PC-3 (cell line): ENCODE data around the gene FAM53B. TPM values are rescaled to one million over a fixed set of nuclear protein-coding genes. Genes with fewer than 3 reads are reported as not detected.

Experiments used
- ATAC-seq: fragments of 200-7000 bp; cut with Tn5 transposase; 2 replicates; pipeline ENCODE4 v1.9.1; 2020; ENCODE audit warnings: mild to moderate bottlenecking, moderate library complexity
- BruUV-seq: library from RNA; stranded (reverse); fragments of 400-500 nt; replicated peaks from 2 replicates; lab custom pipeline; 2021; lab: Mats Ljungman, UMichigan
- CTCF ChIA-PET: fragments of 300-600 bp; sonication (Branson Sonifier 250); formaldehyde crosslinking; loops from one replicate; lab custom pipeline; 2022; ENCODE audit warnings: antibody characterized with exemption; lab: Charles Lee
- POLR2A ChIA-PET: fragments of 300-600 bp; sonication (Branson Sonifier 250); formaldehyde crosslinking; loops from one replicate; lab custom pipeline; 2022; ENCODE audit warnings: antibody characterized with exemption; ENCODE audit not compliant: unreplicated experiment; lab: Charles Lee
- DNase-seq: peaks from one replicate; pipeline ENCODE4 v3.0.0-alpha.2; 2015
- H2AFZ ChIP-seq: fragments of 300-600 bp; sonication (generic); 2 replicates; pipeline ENCODE4 v1.6.0; 2016; ENCODE audit warnings: antibody characterized with exemption, low read length
- H3F3A ChIP-seq: fragments of 300-600 bp; sonication (generic); one replicate; pipeline ENCODE4 v1.6.0; 2017; ENCODE audit warnings: antibody characterized with exemption, low read length, control low read depth, mild to moderate bottlenecking; ENCODE audit not compliant: unreplicated experiment
- H3K27ac ChIP-seq: fragments of 300-600 bp; sonication (generic); 2 replicates; pipeline ENCODE4 v1.5.1; 2016; ENCODE audit warnings: mild to moderate bottlenecking, low read length
- H3K27me3 ChIP-seq: fragments of 300-600 bp; sonication (generic); 2 replicates; pipeline ENCODE4 v1.6.1; 2016; ENCODE audit warnings: low read length, mixed read lengths
- H3K36me3 ChIP-seq: fragments of 300-600 bp; sonication (generic); 2 replicates; pipeline ENCODE4 v1.6.1; 2016; ENCODE audit warnings: low read depth, mixed run types, low read length, mixed read lengths
- H3K4me1 ChIP-seq: fragments of 300-600 bp; sonication (generic); 2 replicates; pipeline ENCODE4 v1.5.1; 2016; ENCODE audit warnings: low read length; ENCODE audit not compliant: insufficient read depth
- H3K4me2 ChIP-seq: fragments of 300-600 bp; sonication (generic); 2 replicates; pipeline ENCODE4 v1.6.0; 2016; ENCODE audit warnings: low read length
- H3K4me3 ChIP-seq: fragments of 300-600 bp; sonication (generic); 2 replicates; pipeline ENCODE4 v1.5.1; 2016; ENCODE audit warnings: mild to moderate bottlenecking, low read length, mixed read lengths
- H3K79me2 ChIP-seq: fragments of 300-600 bp; sonication (generic); 2 replicates; pipeline ENCODE4 v1.6.1; 2017; ENCODE audit warnings: low read length, mixed read lengths
- H3K9ac ChIP-seq: fragments of 300-600 bp; sonication (generic); 2 replicates; pipeline ENCODE4 v1.6.0; 2016; ENCODE audit warnings: mild to moderate bottlenecking, low read length
- H3K9me2 ChIP-seq: fragments of 300-600 bp; sonication (generic); replicated peaks from 2 replicates; pipeline ENCODE4 v1.6.1; 2016; ENCODE audit warnings: mixed run types, low read length, mixed read lengths
- H3K9me3 ChIP-seq: fragments of 300-600 bp; sonication (generic); 2 replicates; pipeline ENCODE4 v1.6.1; 2016; ENCODE audit warnings: low read length, mixed read lengths
- H4K20me1 ChIP-seq: fragments of 300-600 bp; sonication (generic); 2 replicates; pipeline ENCODE4 v1.6.1; 2016; ENCODE audit warnings: low read length, mixed read lengths
- CTCF ChIP-seq: fragments of 300-600 bp; sonication (generic); conservative IDR thresholded peaks from 2 replicates; pipeline ENCODE4 v1.5.1; 2017; ENCODE audit warnings: antibody characterized with exemption, low read depth, mild to moderate bottlenecking, low read length
- EZH2 ChIP-seq: fragments of 300-600 bp; sonication (generic); IDR thresholded peaks from one replicate; pipeline ENCODE4 v1.6.1; 2017; ENCODE audit warnings: antibody characterized with exemption, mild to moderate bottlenecking, low read length; ENCODE audit not compliant: unreplicated experiment
- EZH2phosphoT487 ChIP-seq: fragments of 300-600 bp; sonication (generic); IDR thresholded peaks from 2 replicates; pipeline ENCODE4 v1.6.1; 2018; ENCODE audit warnings: mild to moderate bottlenecking, antibody characterized with exemption, low read length, borderline replicate concordance
- intact Hi-C: fragments of 100-400 bp; cut with micrococcal nuclease; formaldehyde crosslinking; loops from 2 replicates; pipeline ENCODE4 v1.9.0; 2023
- total RNA-seq: library from RNA; depleted of rRNA; stranded (reverse); fragments of >200 nt; gene quantifications from 2 replicates; pipeline ENCODE4 v1.2.3, GENCODE V29; 2014

Gene FAM53B
- total RNA-seq, 1 experiment from 2014 or later: 19.4 TPM

- Histone ChIP-seq H3K9me3 (no peaks in the 10 kb centered on the region), H3F3A (no peaks in the 10 kb centered on the region), H2AFZ (peak overlapping the region; percentile 61), H3K4me1 (peaks cover 54% of the 10 kb centered on the region), H3K4me3 (peak overlapping the region; percentile 92), H4K20me1 (no peaks in the 10 kb centered on the region), H3K4me2 (peak overlapping the region; percentile 83), H3K9ac (0 out of 2 replicates have a peak overlapping the region, but pooled peaks have one; percentile 2), H3K27me3 (no peaks in the 10 kb centered on the region), H3K9me2 (no peaks in the 10 kb centered on the region), H3K36me3 (no peaks in the 10 kb centered on the region), H3K27ac (no peak overlapping the region), H3K79me2 (peaks cover 57% of the 10 kb centered on the region)
- CTCF ChIA-PET: interaction anchor here (0.6 to 0.8 kb wide), 4 partner anchors 23 to 1515 kb away, joined by 4 to 6 read pairs (median 5); partner anchors contain the start of gene EEF1AKMT2
- no TSS peak for BruUV-seq
- DNase-seq (peak; percentile 38), ATAC-seq (peak; percentile 8; the same call in 1 of the 2 replicates)
- TF ChIP-seq CTCF: peak; percentile 38
- no peak for TF ChIP-seq EZH2phosphoT487
- POLR2A ChIA-PET: no interaction called here
- intact Hi-C loops: no loop called here
Observed at GRCh38 chr10:124742413-124743190, 1.6 kb downstream of the FAM53B start.

GRCh38 chr10:124741922-124742412 is 2.2 kb downstream of the FAM53B start:
- H3K27ac ChIP-seq: no peak overlapping the region
- H3K4me3 ChIP-seq: peak overlapping the region; percentile 92
- no peaks in the 10 kb centered on the region for H3K9me3 ChIP-seq
- H3K79me2 ChIP-seq: peaks cover 63% of the 10 kb centered on the region
- no peaks in the 10 kb centered on the region for H3F3A ChIP-seq
- peaks cover 56% of the 10 kb centered on the region for H3K4me1 ChIP-seq
- H3K27me3 ChIP-seq: no peaks in the 10 kb centered on the region
- DNase-seq (no peak), ATAC-seq (no peak)
- ChIA-PET POLR2A (no interaction called here), CTCF (interaction anchor here (0.6 to 1.6 kb wide), 5 partner anchors 37 to 747 kb away, joined by 3 to 16 read pairs (median 4); no protein-coding TSS in a partner anchor)
- no peak for TF ChIP-seq CTCF
- TF ChIP-seq EZH2: no peak
- no peak for TF ChIP-seq EZH2phosphoT487
- no peaks in the 10 kb centered on the region for H3K36me3 ChIP-seq
- H3K4me2 ChIP-seq: peak overlapping the region; percentile 83
- intact Hi-C loops: loop anchor here (1.0 kb wide), 3 partner anchors 23 to 212 kb away; no protein-coding TSS in a partner anchor
- no peaks in the 10 kb centered on the region for H4K20me1 ChIP-seq
- BruUV-seq: no TSS peak
- H3K9ac ChIP-seq: no peak overlapping the region
- peak overlapping the region; percentile 61; the same call in 1 of the 2 replicates for H2AFZ ChIP-seq
- H3K9me2 ChIP-seq: no peaks in the 10 kb centered on the region
